ENCODE data around the gene SCN10A. TPM values are rescaled to one million over a fixed set of nuclear protein-coding genes. Genes with fewer than 3 reads are reported as not detected.

Gene SCN10A
- total and polyA plus RNA-seq, 2 of the 13 experiments (the other 11 are each of a cell fraction or from before 2014, with no cell fraction given): not detected

- in situ Hi-C loops (cut with HindIII; ENCODE audit: extremely low pct_ligation_motif_present, low pct_unique_long_range_greater_than_20kb): loop anchor here (10.0 kb wide), 1 partner anchor 196 kb away; the partner anchor contains the start of gene SCN5A
- H3K36me3 ChIP-seq (replicated peaks in 1 of 2; ENCODE audit: control insufficient read depth in 1 of 2, insufficient read depth in 2 of 2, low read length in 2 of 2): no peaks in the 10 kb centered on the region
- H3K79me2 ChIP-seq (ENCODE audit: insufficient read depth, low read length): no peaks in the 10 kb centered on the region
- H3K4me1 ChIP-seq (ENCODE audit: insufficient read depth, low read length): no peaks in the 10 kb centered on the region
- intact Hi-C loops (cut with micrococcal nuclease; ENCODE audit: unreplicated experiment): loop anchor here (5.0 kb wide), 1 partner anchor 194 kb away; the partner anchor contains the start of gene SCN5A
- ChIA-PET POLR2A (no interaction called here), CTCF (ENCODE audit: low intra/inter-chr PET ratio, low total read pairs) (no interaction called here)
- H4K20me1 ChIP-seq (ENCODE audit: insufficient read depth, low read length): no peaks in the 10 kb centered on the region
- H3K4me3 ChIP-seq (replicated peaks in 1 of 3; ENCODE audit: insufficient read depth in 1 of 3, low read depth in 2 of 3, low read length in 3 of 3): no peak overlapping the region
- H3K9ac ChIP-seq (ENCODE audit: insufficient read depth, low read depth, low read length): no peak overlapping the region
- WGBS (ENCODE audit: low lambda C conversion rate): 0% methylated on average over 2 of the region's 2 CpGs
- FAIRE-seq: no peak
- no peaks in the 10 kb centered on the region for H3K9me3 ChIP-seq (ENCODE audit: low read length)
- no peak overlapping the region for H3K4me2 ChIP-seq (ENCODE audit: low read depth, low read length)
- no peak for DNase-seq (ENCODE audit: low spot score)
- no peak for ATAC-seq
- no peak for TF ChIP-seq MAFF (IDR thresholded peaks at IDR 0.05; ENCODE audit: low read depth, low read length)
- H2AFZ ChIP-seq (ENCODE audit: low read length): no peak overlapping the region
- peaks cover 0 to 6% of the 10 kb centered on the region in 2 experiments; a peak in 3 of 5 replicates for H3K27me3 ChIP-seq (ENCODE audit: control insufficient read depth in 1 of 2, insufficient read depth in 2 of 2, low read length in 2 of 2)
- H3K27ac ChIP-seq (ENCODE audit: extremely low read length, insufficient read depth, low read length): no peak overlapping the region
- BruUV-seq (replicated peaks): no TSS peak
These were observed 25.0 kb upstream of the SCN10A start for GRCh38 chr3:38840987-38841386.

GRCh38 chr3:38837358-38837757 is 21.3 kb upstream of the SCN10A start:
- H3K27ac ChIP-seq (ENCODE audit: extremely low read length, insufficient read depth, low read length): no peak overlapping the region
- in situ Hi-C loops (cut with HindIII; ENCODE audit: extremely low pct_ligation_motif_present, low pct_unique_long_range_greater_than_20kb): no loop called here
- FAIRE-seq (no peak), DNase-seq (ENCODE audit: low spot score) (no peak), ATAC-seq (no peak)
- H3K4me1 ChIP-seq (ENCODE audit: insufficient read depth, low read length): peaks cover 8% of the 10 kb centered on the region; the same call in 1 of the 2 replicates
- H3K4me3 ChIP-seq (replicated peaks in 1 of 3; ENCODE audit: insufficient read depth in 1 of 3, low read depth in 2 of 3, low read length in 3 of 3): no peak overlapping the region
- intact Hi-C loops (cut with micrococcal nuclease; ENCODE audit: unreplicated experiment): no loop called here
- no peaks in the 10 kb centered on the region for H3K36me3 ChIP-seq (replicated peaks in 1 of 2; ENCODE audit: control insufficient read depth in 1 of 2, insufficient read depth in 2 of 2, low read length in 2 of 2)
- CTCF ChIA-PET (ENCODE audit: low intra/inter-chr PET ratio, low total read pairs): no interaction called here
- H3K9ac ChIP-seq (ENCODE audit: insufficient read depth, low read depth, low read length): no peak overlapping the region
- peaks cover 0 to 6% of the 10 kb centered on the region in 2 experiments; a peak in 3 of 5 replicates for H3K27me3 ChIP-seq (ENCODE audit: control insufficient read depth in 1 of 2, insufficient read depth in 2 of 2, low read length in 2 of 2)
- no TSS peak for BruUV-seq (replicated peaks)
- H3K79me2 ChIP-seq (ENCODE audit: insufficient read depth, low read length): no peaks in the 10 kb centered on the region
- no peaks in the 10 kb centered on the region for H4K20me1 ChIP-seq (ENCODE audit: insufficient read depth, low read length)
- no peaks in the 10 kb centered on the region for H3K9me3 ChIP-seq (ENCODE audit: low read length)
- no peak overlapping the region for H3K4me2 ChIP-seq (ENCODE audit: low read depth, low read length)
- H2AFZ ChIP-seq (ENCODE audit: low read length): no peak overlapping the region
- POLR2A ChIA-PET: no interaction called here
- WGBS (ENCODE audit: low lambda C conversion rate): 0% methylated on average over 4 of the region's 4 CpGs
- TF ChIP-seq HNF1B (CRISPR knock-in tag; IDR thresholded peaks at IDR 0.05): no peak
- no peak for TF ChIP-seq JDP2 (CRISPR knock-in tag; IDR thresholded peaks at IDR 0.05; ENCODE audit: borderline replicate concordance)
- no peak for TF ChIP-seq PLRG1 (conservative IDR thresholded peaks at IDR 0.05)
- TF ChIP-seq ATAD3A (CRISPR knock-in tag; IDR thresholded peaks at IDR 0.05): no peak
- TF ChIP-seq ZNF740 (CRISPR knock-in tag; IDR thresholded peaks at IDR 0.05): no peak
- no peak for TF ChIP-seq ZFP62 (CRISPR knock-in tag; IDR thresholded peaks at IDR 0.05)
- no peak for TF ChIP-seq ZBTB46 (CRISPR knock-in tag; IDR thresholded peaks at IDR 0.05; ENCODE audit: borderline replicate concordance)
- TF ChIP-seq NCOA2 (CRISPR knock-in tag; IDR thresholded peaks at IDR 0.05): no peak
- TF ChIP-seq PTBP1 (IDR thresholded peaks at IDR 0.05; ENCODE audit: low read depth, low read length, poor library complexity, severe bottlenecking): no peak
- no peak for TF ChIP-seq MIER3 (CRISPR knock-in tag; IDR thresholded peaks at IDR 0.05; ENCODE audit: borderline replicate concordance)
- TF ChIP-seq BATF2 (CRISPR knock-in tag; IDR thresholded peaks at IDR 0.05): no peak

Measured in HepG2 (cell line).